Adrenal gland (tissue), 12 donors: ENCODE measurements around the gene GRID1. TPM values are rescaled to one million over a fixed set of nuclear protein-coding genes. Genes with fewer than 3 reads are reported as not detected.

Experiments used
- DNase-seq, 7 donors: peaks; one replicate each; pipeline ENCODE4 v3.0.0-alpha.2; 2019 to 2020
- H3K27ac ChIP-seq, 5 donors: fragments of 200-600 bp; sonication (generic) in 4 of 5; 1 replicate in 3 of 5; 2 replicates in 2 of 5; pipeline versions ENCODE4 v1.5.1 to v1.8.0; 2016 to 2020; ENCODE audit warnings: mild to moderate bottlenecking in 1 of 5
- H3K27me3 ChIP-seq: fragments of 200-600 bp; 2 replicates; pipeline ENCODE4 v1.8.0; 2021
- H3K36me3 ChIP-seq, 2 donors: fragments of 200-600 bp; replicated peaks in 1 of 2; 1 replicate in 1 of 2; 2 replicates in 1 of 2; pipeline versions ENCODE4 v1.5.1 to v1.8.0; 2018 to 2022
- H3K4me1 ChIP-seq, 2 donors: fragments of 200-600 bp; replicated peaks in 1 of 2; 1 replicate in 1 of 2; 2 replicates in 1 of 2; pipeline versions ENCODE4 v1.5.1 to v1.8.0; 2018 to 2021
- H3K4me3 ChIP-seq, 4 donors: fragments of 200-600 bp; sonication (generic) in 3 of 4; one replicate each; pipeline ENCODE4 v1.5.1; 2016 to 2018
- H3K9me3 ChIP-seq, 3 donors: fragments of 200-600 bp; sonication (generic) in 1 of 3; replicated peaks in 1 of 3; 1 replicate in 2 of 3; 2 replicates in 1 of 3; pipeline versions ENCODE4 v1.5.1 to v1.8.0; 2016 to 2021
- CTCF ChIP-seq, 6 experiments: fragments of 450-650 bp in 4 of 6; fragments of 200-600 bp in 2 of 6; sonication (generic) in 1 of 6; IDR thresholded peaks; 1 replicate in 5 of 6; 2 replicates in 1 of 6; pipeline versions ENCODE4 v1.5.1 to v1.8.0; 2016 to 2021; ENCODE audit warnings: antibody characterized with exemption in 6 of 6, mild to moderate bottlenecking in 2 of 6, moderate library complexity in 1 of 6
- POLR2A ChIP-seq, 2 donors: fragments of 450-650 bp; IDR thresholded peaks; one replicate each; pipeline ENCODE4 v1.6.1; 2017; ENCODE audit warnings: antibody characterized with exemption in 2 of 2, mild to moderate bottlenecking in 2 of 2, moderate library complexity in 1 of 2
- WGBS, 4 donors: extraction: QIAGEN DNeasy Blood & Tissue Kit in 2 of 4; methylation state at CpG; one replicate each; pipeline versions ENCODE4 v1.1.5 to v1.1.7; 2013 to 2017; 5-methylcytosine and 5-hydroxymethylcytosine counted together
- intact Hi-C, 2 donors: fragments of 100-400 bp; cut with DNase I; formaldehyde crosslinking; loops; one replicate each; pipeline versions ENCODE4 v1.14.1 to v1.15.0; 2022 to 2023
- polyA plus RNA-seq, 3 donors: library from polyadenylated mRNA; stranded (reverse); fragments of 200-250 nt in 2 of 3; fragments of 350-450 nt in 1 of 3; fragmentation: Illumina TruSeq in 1 of 3; extraction: RNeasy Lipid Tissue Mini Kit (QIAGEN cat#74804) in 1 of 3; gene quantifications; one replicate each; pipeline ENCODE4 v1.2.3, GENCODE V29; 2013 to 2014
- total RNA-seq, 9 donors: library from RNA; depleted of rRNA in 4 of 9; stranded (reverse); fragments of >200 nt in 4 of 9; fragments of 120-200 nt in 1 of 9; fragmentation: NEBNext Ultra II Directional in 1 of 9; extraction: Animal tissue kit (Norgen Biotek cat#: 25700) in 1 of 9; gene quantifications; one replicate each; pipeline versions ENCODE4 v1.1.0 to v1.2.4, GENCODE V29; 2013 to 2023
- donor health status: healthy with polysubstance abuse.
- donor health status: Bipolar disorder and iron deficiency.
- donor health status: DM: yes; HTN: yes; CAD: no.
- donor health status: DM: no; HTN: no; CAD: no.
- donor health status: DM: no; HTN: no; CAD: no.
- donor health status: DM: yes; HTN: yes; CAD: no.

The GRID1 gene
- total and polyA plus RNA-seq, 12 donors: 2.2 to 8.0 (median 4.1) TPM

- no peak overlapping the region for H3K4me3 ChIP-seq
- no peak overlapping the region for H3K27ac ChIP-seq
- peak in 4 of 7 donors; percentile 7 to 49 (median 12) for DNase-seq
- intact Hi-C loops: no loop called here
- WGBS, 4 donors: 78 to 86% (median 80%) methylated on average over 7 to 14 of the region's 14 CpGs
- H3K4me1 ChIP-seq: peaks cover 0 to 4% of the 10 kb centered on the region in 2 donors
- no peaks in the 10 kb centered on the region for H3K36me3 ChIP-seq
- no peaks in the 10 kb centered on the region for H3K9me3 ChIP-seq
- peaks cover 3% of the 10 kb centered on the region for H3K27me3 ChIP-seq
- TF ChIP-seq CTCF (IDR thresholded peaks at IDR 0.05) (no peak), POLR2A (IDR thresholded peaks at IDR 0.05) (no peak)
Observed at GRCh38 chr10:86264481-86265231, 101.9 kb downstream of the GRID1 start.

- H3K27me3 ChIP-seq: peaks cover 3% of the 10 kb centered on the region
- DNase-seq: peak in 3 of 7 donors; percentile 3 to 29 (median 10)
- no peak overlapping the region for H3K4me3 ChIP-seq
- H3K27ac ChIP-seq: no peak overlapping the region
- intact Hi-C loops: no loop called here
- peaks cover 0 to 4% of the 10 kb centered on the region in 2 donors for H3K4me1 ChIP-seq
- TF ChIP-seq POLR2A (IDR thresholded peaks at IDR 0.05) (no peak), CTCF (IDR thresholded peaks at IDR 0.05) (no peak)
- no peaks in the 10 kb centered on the region for H3K36me3 ChIP-seq
- WGBS, 4 donors: 83 to 86% (median 84%) methylated on average over 4 to 5 of the region's 5 CpGs
- H3K9me3 ChIP-seq: no peaks in the 10 kb centered on the region
Observed at GRCh38 chr10:86263907-86264306, 102.7 kb downstream of the GRID1 start.

- Histone ChIP-seq H3K4me3 (no peak overlapping the region), H3K9me3 (no peaks in the 10 kb centered on the region), H3K27ac (no peak overlapping the region), H3K36me3 (no peaks in the 10 kb centered on the region), H3K27me3 (peaks cover 3% of the 10 kb centered on the region), H3K4me1 (peaks cover 0 to 4% of the 10 kb centered on the region in 2 donors)
- WGBS, 4 donors: 40 to 72% (median 52%) methylated on average over 12 to 27 of the region's 27 CpGs
- DNase-seq: peak in 2 of 7 donors; percentile 12 to 53
- intact Hi-C loops: no loop called here
- TF ChIP-seq POLR2A (IDR thresholded peaks at IDR 0.05): no peak
- no peak for TF ChIP-seq CTCF (IDR thresholded peaks at IDR 0.05)
Observed at GRCh38 chr10:86263209-86263608, 103.4 kb downstream of the GRID1 start.

- peaks cover 3% of the 10 kb centered on the region for H3K27me3 ChIP-seq
- H3K36me3 ChIP-seq: no peaks in the 10 kb centered on the region
- peak in 2 of 7 donors; percentile 5 to 45 for DNase-seq
- TF ChIP-seq POLR2A (IDR thresholded peaks at IDR 0.05) (no peak), CTCF (IDR thresholded peaks at IDR 0.05) (no peak)
- H3K27ac ChIP-seq: no peak overlapping the region
- intact Hi-C loops: no loop called here
- 37 to 52% (median 42%) methylated on average over 24 to 29 of the region's 29 CpGs for WGBS, 4 donors
- no peaks in the 10 kb centered on the region for H3K9me3 ChIP-seq
- H3K4me3 ChIP-seq: no peak overlapping the region
- peaks cover 0 to 4% of the 10 kb centered on the region in 2 donors for H3K4me1 ChIP-seq
Observed at GRCh38 chr10:86262688-86263181, 103.9 kb downstream of the GRID1 start.
